IMR-90 (cell line): ENCODE measurements around the gene RSAD1. TPM values are rescaled to one million over a fixed set of nuclear protein-coding genes. Genes with fewer than 3 reads are reported as not detected.

Source experiments
- ATAC-seq: fragments of 200-7000 bp; cut with Tn5 transposase; 2 replicates; pipeline ENCODE4 v1.9.1; 2020; ENCODE audit warnings: low read depth, mild to moderate bottlenecking, moderate library complexity
- BruUV-seq: library from RNA; stranded (reverse); fragments of 400-500 nt; replicated peaks from 2 replicates; lab custom pipeline; 2021; lab: Mats Ljungman, UMichigan
- CTCF ChIA-PET: fragments of 300-600 bp; formaldehyde crosslinking; extraction: SDS; loops from one replicate; lab custom pipeline; 2021; ENCODE audit warnings: antibody characterized with exemption; lab: Yijun Ruan, JAX
- POLR2A ChIA-PET: fragments of 300-600 bp; sonication (Branson Sonifier 250); formaldehyde crosslinking; loops from one replicate; lab custom pipeline; 2022; ENCODE audit warnings: antibody characterized with exemption; ENCODE audit not compliant: unreplicated experiment; lab: Charles Lee
- DNase-seq: peaks from one replicate; pipeline ENCODE4 v3.0.0; 2013
- H2AFZ ChIP-seq: replicated peaks from 2 replicates; pipeline ENCODE3; 2013; ENCODE audit warnings: low read length, mild to moderate bottlenecking; ENCODE audit not compliant: poor library complexity
- H2AK5ac ChIP-seq: 2 replicates; pipeline ENCODE4 v1.6.1; 2013; ENCODE audit warnings: low read depth, low read length, inconsistent platforms
- H2AK9ac ChIP-seq: replicated peaks from 2 replicates; pipeline ENCODE3; 2013; ENCODE audit warnings: mild to moderate bottlenecking, low read depth, low read length, moderate library complexity; ENCODE audit not compliant: poor library complexity
- H2BK120ac ChIP-seq: 2 replicates; pipeline ENCODE4 v1.6.1; 2013; ENCODE audit warnings: low read depth, low read length, inconsistent platforms
- H2BK15ac ChIP-seq: 3 replicates; pipeline ENCODE4 v1.6.1; 2013; ENCODE audit warnings: low read depth, low read length, inconsistent platforms
- H2BK20ac ChIP-seq: 2 replicates; pipeline ENCODE4 v1.6.1; 2013; ENCODE audit warnings: low read depth, mild to moderate bottlenecking, inconsistent platforms, low read length, moderate library complexity
- H2BK5ac ChIP-seq: 2 replicates; pipeline ENCODE4 v1.6.1; 2013; ENCODE audit warnings: mild to moderate bottlenecking, low read depth, low read length, inconsistent platforms; ENCODE audit not compliant: poor library complexity, severe bottlenecking
- H3K14ac ChIP-seq: replicated peaks from 2 replicates; pipeline ENCODE4 v1.6.1; 2013; ENCODE audit warnings: low read depth, low read length, inconsistent platforms
- H3K18ac ChIP-seq: 2 replicates; pipeline ENCODE4 v1.6.1; 2013; ENCODE audit warnings: low read depth, low read length, control low read depth
- H3K23ac ChIP-seq: 2 replicates; pipeline ENCODE4 v1.6.1; 2013; ENCODE audit warnings: low read depth, low read length, inconsistent platforms
- H3K27ac ChIP-seq: 2 replicates; pipeline ENCODE4 v1.5.1; 2013; ENCODE audit warnings: mild to moderate bottlenecking, control low read depth, low read length; ENCODE audit not compliant: insufficient read depth
- H3K27me3 ChIP-seq: 2 replicates; pipeline ENCODE4 v1.6.1; 2013; ENCODE audit warnings: low read length; ENCODE audit not compliant: control insufficient read depth, insufficient read depth
- H3K36me3 ChIP-seq: 2 replicates; pipeline ENCODE4 v1.6.1; 2013; ENCODE audit warnings: low read length, mixed read lengths; ENCODE audit not compliant: control insufficient read depth, insufficient read depth
- H3K4ac ChIP-seq: 2 replicates; pipeline ENCODE4 v1.6.1; 2013; ENCODE audit warnings: low read depth, low read length, inconsistent platforms
- H3K4me1 ChIP-seq: 2 replicates; pipeline ENCODE4 v1.6.1; 2013; ENCODE audit warnings: low read length, mixed read lengths; ENCODE audit not compliant: control insufficient read depth, insufficient read depth
- H3K4me2 ChIP-seq: 2 replicates; pipeline ENCODE4 v1.6.1; 2013; ENCODE audit warnings: low read depth, mild to moderate bottlenecking, control low read depth, low read length, moderate library complexity
- H3K4me3 ChIP-seq: 2 replicates; pipeline ENCODE4 v1.5.1; 2013; ENCODE audit warnings: low read depth, mild to moderate bottlenecking, control low read depth, low read length, moderate library complexity; ENCODE audit not compliant: insufficient read depth
- H3K56ac ChIP-seq: 2 replicates; pipeline ENCODE4 v1.6.1; 2013; ENCODE audit warnings: low read length, inconsistent platforms; ENCODE audit not compliant: insufficient read depth; ENCODE audit errors: extremely low read depth
- H3K79me1 ChIP-seq, 2 experiments: 2 replicates each; pipeline ENCODE4 v1.6.1; 2013; ENCODE audit warnings: low read length in 2 of 2, inconsistent platforms in 1 of 2, low read depth in 1 of 2
- H3K9ac ChIP-seq: 2 replicates; pipeline ENCODE4 v1.6.1; 2013; ENCODE audit warnings: low read depth, low read length, control low read depth
- H3K9me1 ChIP-seq: 2 replicates; pipeline ENCODE4 v1.6.1; 2013; ENCODE audit warnings: low read length, inconsistent platforms; ENCODE audit not compliant: insufficient read depth
- H3K9me3 ChIP-seq: 2 replicates; pipeline ENCODE4 v1.6.1; 2013; ENCODE audit warnings: low read length; ENCODE audit not compliant: control insufficient read depth, insufficient read depth
- H4K20me1 ChIP-seq: 2 replicates; pipeline ENCODE4 v1.6.1; 2013; ENCODE audit warnings: low read length, inconsistent platforms; ENCODE audit not compliant: insufficient read depth
- H4K5ac ChIP-seq: 2 replicates; pipeline ENCODE4 v1.6.1; 2013; ENCODE audit warnings: mild to moderate bottlenecking, low read depth, low read length, control low read depth
- H4K8ac ChIP-seq, 2 experiments: 2 replicates each; pipeline ENCODE4 v1.6.1; 2013; ENCODE audit warnings: low read depth in 2 of 2, low read length in 2 of 2, control low read depth in 1 of 2, inconsistent platforms in 1 of 2
- H4K91ac ChIP-seq: 2 replicates; pipeline ENCODE4 v1.6.1; 2013; ENCODE audit warnings: low read depth, low read length, inconsistent platforms; ENCODE audit not compliant: insufficient read depth
- CEBPB ChIP-seq: IDR thresholded peaks from 2 replicates; pipeline ENCODE4 v1.6.1; 2012; ENCODE audit warnings: low read depth, low read length, improper control_type of control experiment
- CHD1 ChIP-seq: IDR thresholded peaks from 2 replicates; pipeline ENCODE4 v1.6.1; 2012; ENCODE audit warnings: low read depth, low read length, improper control_type of control experiment
- MXI1 ChIP-seq: IDR thresholded peaks from 2 replicates; pipeline ENCODE4 v1.6.1; 2012; ENCODE audit warnings: low read depth, mild to moderate bottlenecking, low read length, moderate library complexity, borderline replicate concordance
- POLR2A ChIP-seq: IDR thresholded peaks from 2 replicates; pipeline ENCODE4 v1.6.1; 2012; ENCODE audit warnings: mild to moderate bottlenecking, low read depth, low read length
- RCOR1 ChIP-seq: IDR thresholded peaks from 2 replicates; pipeline ENCODE4 v1.6.1; 2012; ENCODE audit warnings: mild to moderate bottlenecking, low read length, improper control_type of control experiment; ENCODE audit not compliant: insufficient replicate concordance
- WGBS, 2 experiments: methylation state at CpG; one replicate each; pipeline versions ENCODE4 v1.1.5 to v1.1.7; 2013; ENCODE audit warnings: missing lambda C conversion rate in 2 of 2; ENCODE audit not compliant: insufficient read length in 1 of 2; ENCODE audit errors: extremely low coverage in 2 of 2; 5-methylcytosine and 5-hydroxymethylcytosine counted together
- dilution Hi-C: fragments of 300-500 bp; cut with HindIII; formaldehyde crosslinking; loops from one replicate; pipeline ENCODE4 v1.14.3; 2018; ENCODE audit warnings: low sequenced_read_pairs; ENCODE audit not compliant: unreplicated experiment
- in situ Hi-C: fragments of 300-500 bp; cut with MboI; formaldehyde crosslinking; loops from 3 replicates; pipeline ENCODE4 v1.14.3; 2019; ENCODE audit warnings: low sequenced_read_pairs, inconsistent platforms, mixed read lengths
- intact Hi-C: fragments of 100-400 bp; cut with micrococcal nuclease; formaldehyde crosslinking; loops from 2 replicates; pipeline ENCODE4 v1.10.0; 2022
- polyA plus RNA-seq, 3 experiments: library from polyadenylated mRNA; depleted of rRNA; stranded (reverse); fragments of >200 nt; gene quantifications; 2 replicates each; pipeline ENCODE4 v1.2.3, GENCODE V29; 2012; ENCODE audit warnings: low replicate concordance in 1 of 3
- total RNA-seq: library from RNA; depleted of rRNA; stranded (reverse); fragments of >200 nt; gene quantifications from 2 replicates; pipeline ENCODE4 v1.2.3, GENCODE V29; 2012
- TF ChIP-seq, protein P1 (sequence below): fragments of 150-350 bp; IDR thresholded peaks from 2 replicates; pipeline ENCODE4 v1.6.1; 2016; ENCODE audit warnings: low read depth, mild to moderate bottlenecking, low read length, moderate library complexity, borderline replicate concordance
- TF ChIP-seq, protein P2 (sequence below): conservative IDR thresholded peaks from 2 replicates; pipeline ENCODE4 v1.5.1; 2012; ENCODE audit warnings: mild to moderate bottlenecking, low read depth, low read length, improper control_type of control experiment

RSAD1 gene
- total and polyA plus RNA-seq, 2 of the 4 experiments (the other 2 are of a cell fraction): 10.8 to 19.2 TPM

DNA sequence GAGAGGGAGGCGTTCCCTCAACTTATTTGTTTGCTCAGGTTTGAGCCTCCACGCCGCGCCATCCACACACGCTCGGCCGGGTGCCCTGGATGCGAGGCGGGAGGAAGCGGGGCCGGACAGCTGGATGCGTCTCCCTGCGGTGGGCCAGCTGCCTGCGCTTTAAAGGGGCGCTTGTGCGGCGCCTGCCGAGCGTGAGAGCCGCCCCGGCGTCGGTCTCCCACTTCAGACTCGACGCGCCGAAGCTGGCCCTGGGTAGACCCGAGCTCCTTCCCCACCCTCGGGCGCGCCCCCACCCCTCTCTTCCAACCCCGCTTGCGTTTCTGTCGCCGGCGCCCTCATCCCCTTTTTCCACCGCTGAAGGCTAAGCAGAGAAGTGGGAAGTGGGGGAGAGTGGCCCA lies 9.5 kb upstream of the RSAD1 start:
- Histone ChIP-seq H3K4me3 (no peak overlapping the region), H2AK9ac (no peak overlapping the region), H4K20me1 (no peaks in the 10 kb centered on the region; the same call in 1 of the 2 replicates), H4K8ac (no peak overlapping the region), H3K4ac (no peak overlapping the region), H2BK5ac (no peak overlapping the region), H4K5ac (no peak overlapping the region), H3K14ac (no peak overlapping the region), H2BK20ac (no peak overlapping the region), H3K36me3 (peaks cover 13% of the 10 kb centered on the region; the same call in 1 of the 2 replicates), H3K27ac (no peak overlapping the region), H3K27me3 (peaks cover 27% of the 10 kb centered on the region), H3K9me3 (no peaks in the 10 kb centered on the region), H2AFZ (peak overlapping the region; percentile 12), H3K4me1 (peaks cover 2% of the 10 kb centered on the region), H3K56ac (no peak overlapping the region), H3K9me1 (no peaks in the 10 kb centered on the region), H2BK120ac (no peak overlapping the region), H3K18ac (no peak overlapping the region), H2AK5ac (no peak overlapping the region), H3K9ac (no peak overlapping the region), H3K4me2 (peak overlapping the region; percentile 12; the same call in 1 of the 2 replicates), H4K91ac (no peak overlapping the region), H2BK15ac (no peak overlapping the region), H3K79me1 (no peaks in the 10 kb centered on the region), H3K23ac (no peak overlapping the region)
- TF ChIP-seq POLR2A: no peak
- no peak for TF ChIP-seq CHD1
- TF ChIP-seq, protein P1, sequence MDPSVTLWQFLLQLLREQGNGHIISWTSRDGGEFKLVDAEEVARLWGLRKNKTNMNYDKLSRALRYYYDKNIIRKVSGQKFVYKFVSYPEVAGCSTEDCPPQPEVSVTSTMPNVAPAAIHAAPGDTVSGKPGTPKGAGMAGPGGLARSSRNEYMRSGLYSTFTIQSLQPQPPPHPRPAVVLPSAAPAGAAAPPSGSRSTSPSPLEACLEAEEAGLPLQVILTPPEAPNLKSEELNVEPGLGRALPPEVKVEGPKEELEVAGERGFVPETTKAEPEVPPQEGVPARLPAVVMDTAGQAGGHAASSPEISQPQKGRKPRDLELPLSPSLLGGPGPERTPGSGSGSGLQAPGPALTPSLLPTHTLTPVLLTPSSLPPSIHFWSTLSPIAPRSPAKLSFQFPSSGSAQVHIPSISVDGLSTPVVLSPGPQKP: no peak
- TF ChIP-seq RCOR1: no peak
- no peak for TF ChIP-seq MXI1
- no peak for TF ChIP-seq CEBPB
- TF ChIP-seq, protein P2, sequence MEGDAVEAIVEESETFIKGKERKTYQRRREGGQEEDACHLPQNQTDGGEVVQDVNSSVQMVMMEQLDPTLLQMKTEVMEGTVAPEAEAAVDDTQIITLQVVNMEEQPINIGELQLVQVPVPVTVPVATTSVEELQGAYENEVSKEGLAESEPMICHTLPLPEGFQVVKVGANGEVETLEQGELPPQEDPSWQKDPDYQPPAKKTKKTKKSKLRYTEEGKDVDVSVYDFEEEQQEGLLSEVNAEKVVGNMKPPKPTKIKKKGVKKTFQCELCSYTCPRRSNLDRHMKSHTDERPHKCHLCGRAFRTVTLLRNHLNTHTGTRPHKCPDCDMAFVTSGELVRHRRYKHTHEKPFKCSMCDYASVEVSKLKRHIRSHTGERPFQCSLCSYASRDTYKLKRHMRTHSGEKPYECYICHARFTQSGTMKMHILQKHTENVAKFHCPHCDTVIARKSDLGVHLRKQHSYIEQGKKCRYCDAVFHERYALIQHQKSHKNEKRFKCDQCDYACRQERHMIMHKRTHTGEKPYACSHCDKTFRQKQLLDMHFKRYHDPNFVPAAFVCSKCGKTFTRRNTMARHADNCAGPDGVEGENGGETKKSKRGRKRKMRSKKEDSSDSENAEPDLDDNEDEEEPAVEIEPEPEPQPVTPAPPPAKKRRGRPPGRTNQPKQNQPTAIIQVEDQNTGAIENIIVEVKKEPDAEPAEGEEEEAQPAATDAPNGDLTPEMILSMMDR: no peak
- ATAC-seq: peak; percentile 45
- ChIA-PET CTCF (no interaction called here), POLR2A (no interaction called here)
- intact Hi-C loops: no loop called here
- in situ Hi-C loops: no loop called here
- DNase-seq: no peak
- no TSS peak for BruUV-seq
- dilution Hi-C loops: no loop called here
- WGBS, 2 experiments: 9% methylated on average over 9 of the region's 37 CpGs; no CpG with 5 or more reads in 1 of the 2 experiments
